Esophagus (tissue), 2 donors: ENCODE data around the gene PTK6. TPM values are rescaled to one million over a fixed set of nuclear protein-coding genes. Genes with fewer than 3 reads are reported as not detected.
"Not testable (repeated sequence)": the region's sequence is repeated elsewhere in the genome, so short reads cannot be mapped to it uniquely, and the experiment has no call there.

Source experiments
- H3K27ac ChIP-seq, 2 donors: one replicate each; pipeline ENCODE4 v1.5.1; 2013; ENCODE audit warnings: low read depth in 2 of 2, mild to moderate bottlenecking in 2 of 2, inconsistent platforms in 1 of 2, low read length in 1 of 2, moderate library complexity in 1 of 2
- H3K27me3 ChIP-seq, 2 donors: one replicate each; pipeline ENCODE4 v1.6.1; 2013; ENCODE audit warnings: low read length in 2 of 2, control low read depth in 1 of 2, mild to moderate bottlenecking in 1 of 2; ENCODE audit not compliant: insufficient read depth in 2 of 2, control insufficient read depth in 1 of 2
- H3K36me3 ChIP-seq, 2 donors: one replicate each; pipeline ENCODE4 v1.6.1; 2013; ENCODE audit warnings: low read length in 1 of 2; ENCODE audit not compliant: control insufficient read depth in 2 of 2, insufficient read depth in 2 of 2
- H3K4me1 ChIP-seq, 2 donors: one replicate each; pipeline ENCODE4 v1.6.1; 2013; ENCODE audit warnings: low read length in 1 of 2; ENCODE audit not compliant: control insufficient read depth in 2 of 2, insufficient read depth in 2 of 2
- H3K4me3 ChIP-seq, 2 donors: one replicate each; pipeline ENCODE4 v1.5.1; 2013; ENCODE audit warnings: low read length in 2 of 2, mild to moderate bottlenecking in 2 of 2, low read depth in 1 of 2, moderate library complexity in 1 of 2
- H3K9me3 ChIP-seq, 2 donors: one replicate each; pipeline ENCODE4 v1.6.1; 2013; ENCODE audit warnings: mild to moderate bottlenecking in 2 of 2, low read depth in 1 of 2, low read length in 1 of 2, moderate library complexity in 1 of 2; ENCODE audit not compliant: control insufficient read depth in 2 of 2, insufficient read depth in 1 of 2
- WGBS, 2 donors: extraction: QIAGEN DNeasy Blood & Tissue Kit; methylation state at CpG; one replicate each; pipeline ENCODE4 v1.1.7; 2013; 5-methylcytosine and 5-hydroxymethylcytosine counted together
- polyA plus RNA-seq, 2 donors: library from polyadenylated mRNA; stranded (reverse); fragments of 200-250 nt; gene quantifications; one replicate each; pipeline ENCODE4 v1.2.3, GENCODE V29; 2013
- donor health status: healthy with polysubstance abuse.
- donor health status: Bipolar disorder and iron deficiency.

Gene PTK6
- polyA plus RNA-seq, 2 donors: 80.1 to 81.6 TPM

DNA sequence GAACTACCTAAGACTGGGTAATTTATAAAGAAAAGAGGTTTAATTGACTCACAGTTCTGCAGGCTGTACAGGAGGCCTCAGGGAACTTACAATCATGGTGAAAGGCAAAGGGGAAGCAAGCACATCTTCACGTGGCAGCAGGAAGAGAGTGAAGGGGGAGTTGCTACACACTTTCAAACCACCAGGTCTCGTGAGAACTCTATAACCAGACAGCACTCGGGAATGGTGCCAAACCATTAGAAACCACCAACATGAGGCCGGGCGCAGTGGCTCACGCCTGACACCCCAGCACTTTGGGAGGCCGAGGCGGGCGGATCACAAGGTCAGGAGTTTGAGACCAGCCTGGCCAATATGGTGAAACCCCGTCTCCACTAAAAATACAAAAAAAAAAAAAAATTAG is 22.7 kb downstream of the PTK6 start:
- H3K4me1 ChIP-seq, H3K4me3 ChIP-seq, H3K27me3 ChIP-seq, H3K36me3 ChIP-seq, H3K9me3 ChIP-seq, H3K27ac ChIP-seq: not testable (repeated sequence)
- WGBS, 2 donors: 72 to 75% methylated on average over 10 of the region's 10 CpGs

DNA sequence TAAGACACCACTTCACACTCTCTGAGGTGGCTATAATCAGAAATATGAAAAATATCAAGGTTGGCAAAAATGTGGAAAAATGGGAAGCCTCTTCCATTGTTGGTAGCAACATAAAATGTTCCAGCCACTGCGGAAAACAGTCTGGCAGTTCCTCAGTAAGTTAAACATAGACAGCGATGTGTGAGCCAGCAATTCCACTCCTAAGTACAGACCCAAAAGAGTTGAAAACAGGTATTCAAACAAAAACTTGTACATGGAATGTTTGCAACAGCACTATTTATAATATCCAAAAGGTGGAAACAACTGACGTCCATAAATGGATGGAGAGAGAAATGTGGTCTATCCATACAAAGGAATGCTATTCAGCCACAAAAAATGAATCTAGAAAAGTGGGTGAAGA is 24.0 kb downstream of the PTK6 start:
- H3K4me1 ChIP-seq: no peaks in the 10 kb centered on the region
- no peaks in the 10 kb centered on the region for H3K36me3 ChIP-seq
- H3K9me3 ChIP-seq: no peaks in the 10 kb centered on the region
- no peak overlapping the region for H3K4me3 ChIP-seq
- no peak overlapping the region for H3K27ac ChIP-seq
- H3K27me3 ChIP-seq: no peaks in the 10 kb centered on the region
- WGBS, 2 donors: 87 to 89% methylated on average over 3 of the region's 3 CpGs

DNA sequence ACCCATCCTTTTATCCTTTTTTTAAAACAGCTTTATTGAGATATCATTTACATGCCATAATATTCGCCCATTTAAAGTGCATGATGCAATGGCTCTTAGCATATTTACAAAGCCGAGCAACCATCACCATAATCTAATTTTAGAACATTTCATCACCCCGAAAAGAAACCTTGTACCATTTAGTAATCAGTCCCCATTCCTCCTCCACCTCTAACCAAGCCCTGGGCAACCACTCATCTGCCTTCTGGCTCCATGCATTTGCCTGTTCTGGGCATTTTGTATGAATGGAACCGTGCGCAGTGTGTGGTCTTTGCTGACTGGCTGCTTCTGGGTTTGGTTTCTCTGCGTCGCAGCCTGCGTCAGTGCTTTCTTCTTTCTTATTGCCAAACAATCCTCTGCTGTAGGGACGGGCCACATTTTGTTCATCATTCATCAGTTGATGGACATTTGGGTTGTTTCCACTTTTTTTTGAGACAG is 28.1 kb downstream of the PTK6 start:
- no peaks in the 10 kb centered on the region for H3K4me1 ChIP-seq
- peaks cover 3 to 12% of the 10 kb centered on the region in 2 donors for H3K9me3 ChIP-seq
- H3K36me3 ChIP-seq: no peaks in the 10 kb centered on the region
- WGBS, 2 donors: 86 to 88% methylated on average over 9 of the region's 9 CpGs
- no peak overlapping the region for H3K4me3 ChIP-seq
- H3K27ac ChIP-seq: no peak overlapping the region
- H3K27me3 ChIP-seq: no peaks in the 10 kb centered on the region

DNA sequence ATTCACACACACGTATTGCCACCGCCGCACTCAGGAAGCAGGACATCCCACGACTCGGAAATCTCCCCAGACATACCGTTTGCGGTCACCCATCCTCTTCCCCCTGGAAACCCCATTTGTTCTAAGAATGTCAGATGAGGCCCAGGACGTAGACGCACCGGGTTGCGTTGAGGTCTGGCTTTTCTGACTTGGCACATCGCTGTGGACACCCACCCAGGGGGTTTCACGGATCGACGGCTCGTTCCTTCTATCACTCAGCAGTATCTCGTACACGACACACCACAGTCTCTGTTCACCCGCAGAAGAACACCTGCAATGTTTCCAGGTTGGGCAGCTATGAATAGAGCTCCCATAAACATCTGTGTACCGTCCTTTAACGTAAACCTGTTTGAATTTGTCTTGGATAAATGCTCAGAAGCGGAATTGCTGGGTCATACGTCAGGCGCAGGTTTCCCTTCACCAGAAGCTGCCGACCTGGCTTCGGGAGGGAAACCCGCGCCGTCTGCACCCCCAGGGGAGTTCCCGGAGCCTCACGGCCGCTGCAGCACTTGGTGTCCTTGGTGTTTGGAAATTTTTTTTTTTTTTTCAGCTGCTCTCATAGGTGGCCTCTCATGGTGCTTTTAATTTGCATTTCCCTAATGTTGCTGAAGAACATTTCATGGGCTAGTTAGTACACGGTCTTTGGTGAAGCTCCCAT is 29.0 kb downstream of the PTK6 start:
- H3K4me3 ChIP-seq: no peak overlapping the region
- peaks cover 3 to 14% of the 10 kb centered on the region in 2 donors for H3K9me3 ChIP-seq
- H3K36me3 ChIP-seq: no peaks in the 10 kb centered on the region
- H3K27ac ChIP-seq: no peak overlapping the region
- WGBS, 2 donors: 83 to 87% methylated on average over 33 of the region's 33 CpGs
- no peaks in the 10 kb centered on the region for H3K27me3 ChIP-seq
- no peaks in the 10 kb centered on the region for H3K4me1 ChIP-seq

DNA sequence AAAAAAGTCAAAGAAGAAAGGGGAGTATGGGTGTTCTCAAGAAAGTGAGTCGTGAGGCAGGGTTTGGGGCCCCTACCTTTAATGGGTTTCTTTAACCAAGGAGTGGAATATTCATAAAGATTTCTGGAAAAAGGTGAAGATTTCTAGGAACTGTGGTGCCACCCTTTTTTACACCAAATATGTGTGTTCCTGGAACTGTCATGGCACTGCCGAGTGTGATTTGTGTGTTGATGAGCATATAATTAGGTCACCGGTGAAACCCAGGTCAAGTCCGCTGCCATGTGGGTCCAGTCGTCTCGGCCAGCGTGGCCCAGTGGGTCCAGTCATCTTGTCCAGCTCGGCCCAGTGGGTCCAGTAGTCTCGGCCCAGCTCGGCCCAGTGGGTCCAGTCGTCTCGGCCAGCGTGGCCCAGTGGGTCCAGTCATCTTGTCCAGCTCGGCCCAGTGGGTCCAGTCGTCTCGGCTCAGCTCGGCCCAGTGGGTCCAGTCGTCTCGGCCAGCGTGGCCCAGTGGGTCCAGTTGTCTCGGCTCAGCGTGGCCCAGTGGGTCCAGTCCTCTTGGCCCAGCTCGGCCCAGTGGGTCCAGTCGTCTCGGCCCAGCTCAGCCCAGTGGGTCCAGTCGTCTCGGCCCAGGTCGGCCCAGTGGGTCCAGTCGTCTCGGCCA is 30.0 kb downstream of the PTK6 start:
- Histone ChIP-seq H3K4me1 (no peaks in the 10 kb centered on the region), H3K27me3 (no peaks in the 10 kb centered on the region), H3K9me3 (peaks cover 3 to 14% of the 10 kb centered on the region in 2 donors), H3K36me3 (no peaks in the 10 kb centered on the region), H3K4me3 (no peak overlapping the region), H3K27ac (no peak overlapping the region)
- WGBS, 2 donors: 91 to 92% methylated on average over 30 of the region's 30 CpGs

DNA sequence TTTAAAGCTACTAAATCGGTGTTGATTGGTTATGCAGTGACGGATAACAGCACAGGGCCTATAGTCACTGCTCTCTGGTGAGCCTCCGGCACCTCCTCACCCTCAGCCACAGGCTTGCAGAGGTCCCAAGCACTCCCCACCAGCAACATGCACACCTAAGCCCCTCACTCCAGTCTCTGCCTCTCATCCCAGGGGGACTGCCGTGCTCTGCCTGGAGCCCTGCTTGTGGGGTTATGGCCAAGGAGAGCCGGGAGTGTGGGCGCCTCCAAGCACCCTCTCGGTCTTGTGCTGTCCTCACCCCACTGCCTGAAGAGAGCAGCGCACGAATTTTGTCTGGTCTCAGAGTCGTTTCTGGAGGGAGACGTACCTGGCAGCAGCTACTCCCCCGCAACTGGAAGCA is 31.5 kb downstream of the PTK6 start:
- WGBS, 2 donors: 86 to 88% methylated on average over 12 of the region's 12 CpGs
- H3K36me3 ChIP-seq: no peaks in the 10 kb centered on the region
- H3K4me3 ChIP-seq: no peak overlapping the region
- no peaks in the 10 kb centered on the region for H3K27me3 ChIP-seq
- H3K27ac ChIP-seq: no peak overlapping the region
- no peaks in the 10 kb centered on the region for H3K4me1 ChIP-seq
- H3K9me3 ChIP-seq: peaks cover 3 to 14% of the 10 kb centered on the region in 2 donors

DNA sequence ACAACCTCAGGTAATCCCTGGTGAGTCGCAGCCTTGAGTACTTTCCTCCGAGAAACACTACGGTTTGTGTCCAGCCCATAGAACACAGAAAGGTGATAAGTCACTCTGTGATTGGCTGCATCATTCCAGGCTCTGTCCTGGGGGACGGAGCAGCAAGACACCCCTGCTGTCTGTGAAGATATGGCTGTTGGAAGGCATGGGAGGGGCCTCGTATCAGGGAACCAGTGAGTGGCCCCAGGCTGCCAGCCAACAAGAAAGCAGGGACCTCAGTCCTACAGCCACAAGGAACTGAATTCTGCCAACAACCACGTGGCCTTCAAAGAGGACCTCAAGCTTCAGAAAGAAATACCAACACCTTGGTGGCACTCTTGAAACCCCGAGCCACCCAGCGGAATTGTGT is 31.9 kb downstream of the PTK6 start:
- H3K27me3 ChIP-seq: no peaks in the 10 kb centered on the region
- WGBS, 2 donors: 85% methylated on average over 8 of the region's 8 CpGs
- no peaks in the 10 kb centered on the region for H3K36me3 ChIP-seq
- H3K4me3 ChIP-seq: no peak overlapping the region
- no peaks in the 10 kb centered on the region for H3K4me1 ChIP-seq
- no peak overlapping the region for H3K27ac ChIP-seq
- peaks cover 3 to 14% of the 10 kb centered on the region in 2 donors for H3K9me3 ChIP-seq

DNA sequence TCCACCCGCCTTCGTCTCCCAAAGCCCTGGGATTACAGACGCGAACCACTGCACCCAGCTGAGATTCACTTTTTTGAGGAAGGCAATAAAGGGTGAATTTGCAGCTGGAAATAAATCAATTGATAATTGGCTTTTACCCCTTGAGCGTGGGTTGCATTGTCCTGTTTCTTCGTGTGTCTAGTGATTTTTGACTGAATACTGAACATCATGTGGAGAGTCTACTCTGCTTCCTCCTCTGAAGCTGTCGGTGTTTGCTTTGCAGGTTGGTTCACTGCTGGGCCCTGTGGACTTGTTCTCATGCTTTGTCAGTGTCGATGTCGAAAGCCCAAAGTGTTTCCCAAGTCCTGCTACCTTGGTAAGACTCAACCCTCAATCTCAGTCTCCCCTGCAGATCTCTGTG is 32.5 kb downstream of the PTK6 start:
- Histone ChIP-seq H3K9me3 (peaks cover 3 to 14% of the 10 kb centered on the region in 2 donors), H3K4me3 (no peak overlapping the region), H3K27me3 (peaks cover 0 to 4% of the 10 kb centered on the region in 2 donors), H3K27ac (no peak overlapping the region), H3K36me3 (no peaks in the 10 kb centered on the region), H3K4me1 (no peaks in the 10 kb centered on the region)
- 85 to 92% methylated on average over 9 of the region's 9 CpGs for WGBS, 2 donors

DNA sequence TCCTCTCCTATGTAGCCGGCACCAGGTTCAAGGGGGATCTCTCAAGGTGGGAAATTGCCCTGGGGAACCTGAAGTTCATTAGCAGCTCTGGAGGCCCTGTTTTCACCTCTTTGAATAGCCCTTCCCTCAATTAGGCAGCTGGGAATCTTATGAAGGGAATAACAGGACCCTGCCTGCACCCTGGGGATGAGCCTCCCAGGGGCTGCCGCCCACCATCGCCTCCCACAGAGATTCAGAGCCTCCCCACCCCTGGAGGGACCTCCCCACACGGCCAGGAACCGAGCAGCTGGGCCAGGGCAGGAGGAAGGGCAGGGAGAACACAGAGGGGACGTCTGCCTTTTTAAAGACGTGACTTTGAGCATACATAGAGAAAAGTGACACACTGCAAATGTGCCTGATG is 33.7 kb downstream of the PTK6 start:
- no peak overlapping the region for H3K4me3 ChIP-seq
- H3K36me3 ChIP-seq: no peaks in the 10 kb centered on the region
- no peak overlapping the region for H3K27ac ChIP-seq
- 37 to 39% methylated on average over 7 of the region's 7 CpGs for WGBS, 2 donors
- H3K9me3 ChIP-seq: peaks cover 3 to 14% of the 10 kb centered on the region in 2 donors
- peaks cover 0 to 9% of the 10 kb centered on the region in 2 donors for H3K27me3 ChIP-seq
- H3K4me1 ChIP-seq: peaks cover 0 to 4% of the 10 kb centered on the region in 2 donors
